GM23338 (cell line): ENCODE measurements around the gene HELZ.

Source experiments
- CREB1 ChIP-seq: fragments of 250-450 bp; sonication (Bioruptor Pico); IDR thresholded peaks from 2 replicates; pipeline ENCODE4 v1.5.0; 2020; ENCODE audit warnings: low read depth, mild to moderate bottlenecking, moderate library complexity
- CTCF ChIP-seq, 2 experiments: fragments of 200-600 bp in 1 of 2; sonication (generic) in 1 of 2; conservative IDR thresholded peaks; 2 replicates each; pipeline versions ENCODE4 v1.5.1 to v1.6.1; 2016 to 2017; ENCODE audit warnings: antibody characterized with exemption in 2 of 2, low read depth in 2 of 2, mild to moderate bottlenecking in 2 of 2, moderate library complexity in 1 of 2
- ETS1 ChIP-seq: IDR thresholded peaks from 2 replicates; pipeline ENCODE4 v1.6.1; 2016; ENCODE audit warnings: antibody characterized with exemption
- EZH2 ChIP-seq: fragments of 200-600 bp; sonication (generic); IDR thresholded peaks from one replicate; pipeline ENCODE4 v1.8.0; 2017; ENCODE audit warnings: antibody characterized with exemption, mild to moderate bottlenecking, low read depth; ENCODE audit not compliant: unreplicated experiment
- JUNB ChIP-seq: IDR thresholded peaks from one replicate; pipeline ENCODE4 v1.6.1; 2016; ENCODE audit warnings: antibody characterized with exemption; ENCODE audit not compliant: unreplicated experiment
- NANOG ChIP-seq: IDR thresholded peaks from 2 replicates; pipeline ENCODE4 v1.6.1; 2016; ENCODE audit warnings: antibody characterized with exemption, borderline replicate concordance
- POLR2AphosphoS5 ChIP-seq: IDR thresholded peaks from 2 replicates; pipeline ENCODE4 v1.6.1; 2016; ENCODE audit warnings: antibody characterized with exemption, low read depth
- REST ChIP-seq: IDR thresholded peaks from one replicate; pipeline ENCODE4 v1.6.1; 2018; ENCODE audit warnings: antibody characterized with exemption; ENCODE audit not compliant: unreplicated experiment
- ZNF331 ChIP-seq: fragments of 250-450 bp; sonication (Bioruptor Pico); IDR thresholded peaks from 2 replicates; pipeline ENCODE4 v1.5.0; 2020; ENCODE audit warnings: low read depth, mild to moderate bottlenecking, moderate library complexity

GRCh38 chr17:67278363-67278762, 33.4 kb upstream of the HELZ start:
- no peak for TF ChIP-seq CTCF (conservative IDR thresholded peaks at IDR 0.05; ENCODE audit: low read depth in 2 of 2)
- no peak for TF ChIP-seq NANOG
- no peak for TF ChIP-seq EZH2
- no peak for TF ChIP-seq REST
- TF ChIP-seq POLR2AphosphoS5: no peak
- TF ChIP-seq CREB1: no peak
- TF ChIP-seq ETS1: no peak
- TF ChIP-seq ZNF331: no peak
- no peak for TF ChIP-seq JUNB
